K562 (cell line): Measurements from ENCODE around the gene NTRK3. TPM values are rescaled to one million over a fixed set of nuclear protein-coding genes. Genes with fewer than 3 reads are reported as not detected.

Experiments
- ATAC-seq: fragments of 200-7000 bp; cut with Tn5 transposase; 3 replicates; pipeline ENCODE4 v1.9.1; 2020; ENCODE audit warnings: moderate library complexity
- BruUV-seq: library from RNA; stranded (reverse); fragments of 400-500 nt; replicated peaks from 2 replicates; lab custom pipeline; 2021; lab: Mats Ljungman, UMichigan
- CTCF ChIA-PET: fragments of 300-600 bp; formaldehyde crosslinking; extraction: SDS; loops from one replicate; lab custom pipeline; 2021; ENCODE audit warnings: low intra/inter-chr PET ratio; lab: Yijun Ruan, JAX
- POLR2A ChIA-PET: fragments of 300-600, 350-650 bp; sonication (Branson Sonifier 250); formaldehyde crosslinking; extraction: SDS; loops from one replicate; lab custom pipeline; 2021; ENCODE audit warnings: antibody characterized with exemption, inconsistent platforms; lab: Yijun Ruan, JAX
- DNase-seq, 4 experiments: peaks; one replicate each; pipeline versions ENCODE4 v3.0.0 to v3.0.0-alpha.2; 2011 to 2018; ENCODE audit warnings: low spot score in 3 of 4, mixed read lengths in 3 of 4; ENCODE audit errors: extremely low read depth in 1 of 4
- FAIRE-seq: peaks from 2 replicates; lab custom pipeline; 2011; peaks lifted over from hg19 to GRCh38; lab: Jason Lieb, UNC
- H2AFZ ChIP-seq: 2 replicates; pipeline ENCODE4 v1.6.0; 2011; ENCODE audit warnings: low read depth, low read length, control low read depth, inconsistent platforms
- H3K27ac ChIP-seq: fragments of 200-600 bp; 3 replicates; pipeline ENCODE4 v1.8.0; 2011; ENCODE audit warnings: low read depth, mild to moderate bottlenecking, control low read depth, inconsistent platforms, low read length, moderate library complexity, mixed read lengths; ENCODE audit errors: extremely low read depth
- H3K27me3 ChIP-seq, 2 experiments: fragments of 300-600 bp in 1 of 2; 2 replicates in 1 of 2; 3 replicates in 1 of 2; pipeline versions ENCODE4 v1.6.0 to v1.8.0; 2011; ENCODE audit warnings: inconsistent platforms in 2 of 2, low read length in 2 of 2, mild to moderate bottlenecking in 1 of 2, mixed read lengths in 1 of 2, moderate library complexity in 1 of 2; ENCODE audit not compliant: control insufficient read depth in 2 of 2, insufficient read depth in 2 of 2
- H3K36me3 ChIP-seq: fragments of 300-600 bp; 3 replicates; pipeline ENCODE4 v1.8.0; 2011; ENCODE audit warnings: mild to moderate bottlenecking, low read length, inconsistent platforms; ENCODE audit not compliant: control insufficient read depth, insufficient read depth
- H3K4me1 ChIP-seq, 2 experiments: fragments of 200-600 bp in 1 of 2; replicated peaks in 1 of 2; 2 replicates in 1 of 2; 3 replicates in 1 of 2; pipeline versions ENCODE4 v1.5.1 to v1.8.0; 2011; ENCODE audit warnings: inconsistent platforms in 2 of 2, low read length in 2 of 2, mild to moderate bottlenecking in 1 of 2, mixed read lengths in 1 of 2, moderate library complexity in 1 of 2; ENCODE audit not compliant: control insufficient read depth in 2 of 2, insufficient read depth in 2 of 2
- H3K4me2 ChIP-seq: 2 replicates; pipeline ENCODE4 v1.6.1; 2011; ENCODE audit warnings: low read length, control low read depth, inconsistent platforms, mixed read lengths; ENCODE audit not compliant: insufficient read depth
- H3K4me3 ChIP-seq: fragments of 200-600 bp; sonication (generic), shearing (Covaris generic); 2 replicates; pipeline ENCODE4 v1.5.1; 2016; ENCODE audit warnings: control low read depth, inconsistent platforms
- H3K79me2 ChIP-seq: fragments of 200-600 bp; 3 replicates; pipeline ENCODE4 v1.8.0; 2011; ENCODE audit warnings: low read length, inconsistent platforms; ENCODE audit not compliant: control insufficient read depth, insufficient read depth
- H3K9ac ChIP-seq, 2 experiments: 2 replicates each; pipeline versions ENCODE4 v1.6.0 to v1.6.1; 2011; ENCODE audit warnings: low read depth in 2 of 2, low read length in 2 of 2, control low read depth in 1 of 2, inconsistent platforms in 1 of 2, mild to moderate bottlenecking in 1 of 2, mixed read lengths in 1 of 2; ENCODE audit not compliant: insufficient read depth in 1 of 2
- H3K9me1 ChIP-seq: one replicate; pipeline ENCODE4 v1.6.0; 2011; ENCODE audit warnings: inconsistent platforms, mild to moderate bottlenecking, low read length, moderate library complexity; ENCODE audit not compliant: control insufficient read depth, insufficient read depth
- H3K9me3 ChIP-seq: replicated peaks from 2 replicates; pipeline ENCODE4 v1.5.1; 2011; ENCODE audit warnings: low read depth, low read length, inconsistent platforms; ENCODE audit not compliant: control insufficient read depth, insufficient read depth
- H4K20me1 ChIP-seq: replicated peaks from 2 replicates; pipeline ENCODE4 v1.6.1; 2011; ENCODE audit warnings: low read length, inconsistent platforms, mixed read lengths; ENCODE audit not compliant: control insufficient read depth, insufficient read depth
- CTCF ChIP-seq, 3 experiments: IDR thresholded peaks in 2 of 3; conservative IDR thresholded peaks in 1 of 3; 2 replicates each; pipeline ENCODE4 v1.5.1; 2011 to 2012; ENCODE audit warnings: low read length in 3 of 3, mild to moderate bottlenecking in 3 of 3, control low read depth in 2 of 3, improper control_type of control experiment in 1 of 3, inconsistent platforms in 1 of 3, low read depth in 1 of 3, mixed read lengths in 1 of 3, moderate library complexity in 1 of 3; ENCODE audit not compliant: insufficient read depth in 2 of 3
- GTF2F1 ChIP-seq: IDR thresholded peaks from 2 replicates; pipeline ENCODE4 v1.6.1; 2011; ENCODE audit warnings: low read depth, low read length, improper control_type of control experiment
- ILK ChIP-seq: fragments of 450-650 bp; IDR thresholded peaks from 2 replicates; pipeline ENCODE4 v1.6.1; 2016; ENCODE audit warnings: missing genetic modification characterization, low read depth, mild to moderate bottlenecking, missing compliant biosample characterization, moderate library complexity, borderline replicate concordance
- NONO ChIP-seq, 2 experiments: fragments of 200-400 bp in 1 of 2; fragments of 450-650 bp in 1 of 2; formaldehyde crosslinking in 1 of 2; IDR thresholded peaks; 2 replicates each; pipeline ENCODE4 v1.6.1; 2017; ENCODE audit warnings: low read depth in 2 of 2, mild to moderate bottlenecking in 2 of 2, moderate library complexity in 2 of 2, low read length in 1 of 2
- U2AF1 ChIP-seq: fragments of 200-400 bp; formaldehyde crosslinking; optimal IDR thresholded peaks from 2 replicates; pipeline ENCODE3; 2017; ENCODE audit warnings: mild to moderate bottlenecking, low read depth, low read length, moderate library complexity
- whole genome bisulfite sequencing: fragments of 100-300 bp; shearing (Covaris generic); methylation state at CpG from one replicate; pipeline ENCODE4 v1.1.6; 2016; ENCODE audit warnings: low coverage, mixed read lengths; ENCODE audit not compliant: insufficient coverage; ENCODE audit errors: missing lambda C conversion rate; 5-methylcytosine and 5-hydroxymethylcytosine counted together
- in situ Hi-C: fragments of 300-500 bp; cut with MboI; formaldehyde crosslinking; loops from 4 replicates; pipeline ENCODE4 v1.15.0; 2018; ENCODE audit warnings: inconsistent platforms, mixed read lengths
- intact Hi-C: fragments of 100-400 bp; cut with micrococcal nuclease; formaldehyde crosslinking; loops from 2 replicates; pipeline ENCODE4 v1.14.2; 2022
- polyA plus RNA-seq, 8 experiments: library from polyadenylated mRNA; depleted of rRNA in 4 of 8; stranded (reverse) in 5 of 8; unstranded in 3 of 8; fragments of >200 nt; fragmentation: Nextera tagmentation in 2 of 8; fragmentation: Illumina TruSeq in 1 of 8; extraction: Ambion mirVana in 2 of 8; extraction: Trizol in 1 of 8; gene quantifications; 2 replicates each; pipeline versions ENCODE4 v1.2.1 to v1.2.3, GENCODE V29; 2011 to 2014; ENCODE audit warnings: inconsistent platforms in 1 of 8, missing spikeins in 1 of 8
- total RNA-seq, 7 experiments: library from RNA; depleted of rRNA in 6 of 7; stranded (reverse); fragments of >200 nt in 6 of 7; fragmentation: Illumina TruSeq in 2 of 7; extraction: Trizol in 2 of 7; gene quantifications; 2 replicates each; pipeline versions ENCODE4 v1.2.1 to v1.2.3, GENCODE V29; 2011 to 2021; ENCODE audit warnings: low replicate concordance in 1 of 7
- TF ChIP-seq, protein P1 (sequence below), 2 experiments: fragments of 250-450 bp in 1 of 2; fragments of 450-650 bp in 1 of 2; sonication (Bioruptor Pico) in 1 of 2; IDR thresholded peaks; 2 replicates each; pipeline versions ENCODE4 v1.6.1 to v1.8.0; 2016 to 2021; ENCODE audit warnings: mild to moderate bottlenecking in 2 of 2, moderate library complexity in 2 of 2, missing compliant biosample characterization in 1 of 2, missing genetic modification characterization in 1 of 2

The NTRK3 gene
- total and polyA plus RNA-seq, 9 of the 15 experiments (the other 6 are each of a cell fraction or from before 2014, with no cell fraction given): 0.11 to 0.13 TPM; not detected in 7

DNA sequence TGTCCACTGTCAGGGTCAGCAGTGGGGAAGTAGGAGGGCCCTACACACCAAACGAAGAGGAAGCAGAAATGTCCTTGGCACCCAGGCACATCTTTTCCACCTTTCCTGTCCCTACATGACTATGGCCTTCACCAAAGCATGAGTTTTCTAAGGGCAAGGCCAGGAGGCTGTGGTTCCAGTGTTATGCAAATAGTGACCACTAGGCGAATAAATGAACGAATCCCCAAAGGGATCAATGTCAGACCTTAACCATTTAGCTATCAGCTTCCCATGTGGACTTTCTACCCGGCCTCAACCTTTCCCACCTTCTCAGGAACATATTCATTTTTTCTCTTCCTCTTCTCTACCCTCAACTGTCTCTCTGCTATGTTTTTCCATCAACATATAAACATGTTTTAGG, 63.1 kb downstream of the NTRK3 start:
- Histone ChIP-seq H3K27ac (no peak overlapping the region), H3K79me2 (no peaks in the 10 kb centered on the region), H3K4me2 (no peak overlapping the region), H3K9ac (no peak overlapping the region), H2AFZ (no peak overlapping the region), H3K36me3 (no peaks in the 10 kb centered on the region), H3K4me3 (no peak overlapping the region), H3K4me1 (no peaks in the 10 kb centered on the region), H4K20me1 (no peaks in the 10 kb centered on the region; the same call in 1 of the 2 replicates), H3K9me3 (no peaks in the 10 kb centered on the region), H3K27me3 (no peaks in the 10 kb centered on the region; a peak in 1 of 5 replicates), H3K9me1 (no peaks in the 10 kb centered on the region)
- 0% methylated on average over 4 of the region's 4 CpGs for WGBS
- FAIRE-seq (peak; percentile 44), ATAC-seq (peak; percentile 68), DNase-seq (peak; percentile 3 to 56 (median 32))
- intact Hi-C loops (no loop called here), in situ Hi-C loops (no loop called here)
- POLR2A ChIA-PET: interaction anchor here (1.2 kb wide), 1 partner anchor 272 kb away, joined by 3 read pairs; no protein-coding TSS in a partner anchor
- TF ChIP-seq ILK (no peak), CTCF (IDR thresholded peaks at IDR 0.05 in 2 of 3, conservative IDR thresholded peaks at IDR 0.05 in 1 of 3; ENCODE audit: insufficient read depth in 2 of 3, low read depth in 1 of 3, low read length in 3 of 3) (peak in 2 of 3 experiments; percentile 12 to 43; a peak in 3 of 6 replicates)
- BruUV-seq: no TSS peak
- CTCF ChIA-PET: no interaction called here

GRCh38 chr15:88191812-88192165, 64.8 kb downstream of the NTRK3 start:
- no peaks in the 10 kb centered on the region for H3K9me3 ChIP-seq
- no TSS peak for BruUV-seq
- in situ Hi-C loops (no loop called here), intact Hi-C loops (no loop called here)
- H3K4me2 ChIP-seq: no peak overlapping the region
- H3K27ac ChIP-seq: no peak overlapping the region
- H4K20me1 ChIP-seq: no peaks in the 10 kb centered on the region; the same call in 1 of the 2 replicates
- POLR2A ChIA-PET: interaction anchor here (0.8 to 1.1 kb wide), 2 partner anchors 24 to 31 kb away, joined by 3 read pairs; no protein-coding TSS in a partner anchor
- no peaks in the 10 kb centered on the region; a peak in 1 of 5 replicates for H3K27me3 ChIP-seq
- no peak overlapping the region for H3K4me3 ChIP-seq
- DNase-seq: no peak
- H3K36me3 ChIP-seq: no peaks in the 10 kb centered on the region
- no peak for ATAC-seq
- CTCF ChIA-PET: no interaction called here
- 0% methylated on average over 10 of the region's 10 CpGs for WGBS
- TF ChIP-seq NONO (IDR thresholded peaks at IDR 0.05; ENCODE audit: low read depth in 2 of 2, low read length in 1 of 2): no peak
- TF ChIP-seq GTF2F1: no peak
- TF ChIP-seq U2AF1: no peak
- TF ChIP-seq, protein P1, sequence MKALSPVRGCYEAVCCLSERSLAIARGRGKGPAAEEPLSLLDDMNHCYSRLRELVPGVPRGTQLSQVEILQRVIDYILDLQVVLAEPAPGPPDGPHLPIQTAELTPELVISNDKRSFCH (CRISPR knock-in tag; IDR thresholded peaks at IDR 0.05): no peak
- TF ChIP-seq, protein P1 (tag; IDR thresholded peaks at IDR 0.05): no peak
- TF ChIP-seq, all 486 proteins: peak for 0
- H2AFZ ChIP-seq: no peak overlapping the region
- no peaks in the 10 kb centered on the region for H3K79me2 ChIP-seq
- no peaks in the 10 kb centered on the region for H3K4me1 ChIP-seq
- H3K9me1 ChIP-seq: no peaks in the 10 kb centered on the region
- no peak overlapping the region for H3K9ac ChIP-seq
- no peak for FAIRE-seq
